Gastrocnemius medialis (tissue), 4 donors: ENCODE measurements around the gene RFXAP. TPM values are rescaled to one million over a fixed set of nuclear protein-coding genes. Genes with fewer than 3 reads are reported as not detected.

Source experiments
- ATAC-seq, 2 donors: fragments of 150-250 bp; one replicate each; pipeline ENCODE4 v1.9.1; 2016
- DNase-seq, 2 donors: peaks; one replicate each; pipeline ENCODE4 v3.0.0-alpha.2; 2019
- H3K27ac ChIP-seq, 4 donors: fragments of 200-600 bp; sonication (generic); 1 replicate in 1 of 4; 2 replicates in 3 of 4; pipeline ENCODE4 v1.5.1; 2016 to 2018; ENCODE audit warnings: mild to moderate bottlenecking in 2 of 4, moderate library complexity in 1 of 4
- H3K27me3 ChIP-seq, 3 donors: fragments of 200-600 bp; sonication (generic) in 2 of 3; 1 replicate in 1 of 3; 2 replicates in 2 of 3; pipeline versions ENCODE4 v1.5.1 to v1.6.0; 2016 to 2019; ENCODE audit warnings: mild to moderate bottlenecking in 1 of 3, moderate library complexity in 1 of 3
- H3K36me3 ChIP-seq, 2 donors: fragments of 200-600 bp; sonication (generic) in 1 of 2; one replicate each; pipeline ENCODE4 v1.5.1; 2017 to 2018
- H3K4me1 ChIP-seq, 2 donors: fragments of 200-600 bp; sonication (generic) in 1 of 2; one replicate each; pipeline ENCODE4 v1.5.1; 2016 to 2017; ENCODE audit warnings: mild to moderate bottlenecking in 2 of 2
- H3K4me3 ChIP-seq, 4 donors: fragments of 200-600 bp; sonication (generic) in 3 of 4; 1 replicate in 1 of 4; 2 replicates in 3 of 4; pipeline ENCODE4 v1.5.1; 2016 to 2019; ENCODE audit warnings: mild to moderate bottlenecking in 2 of 4
- H3K9me3 ChIP-seq, 3 donors: fragments of 200-600 bp; sonication (generic) in 2 of 3; 1 replicate in 1 of 3; 2 replicates in 2 of 3; pipeline ENCODE4 v1.5.1; 2016 to 2019
- CTCF ChIP-seq, 5 experiments: fragments of 450-650 bp in 3 of 5; fragments of 200-600 bp in 2 of 5; sonication (generic) in 2 of 5; IDR thresholded peaks in 4 of 5; conservative IDR thresholded peaks in 1 of 5; 1 replicate in 4 of 5; 2 replicates in 1 of 5; pipeline ENCODE4 v1.5.1; 2016 to 2019; ENCODE audit warnings: antibody characterized with exemption in 5 of 5, mild to moderate bottlenecking in 3 of 5, moderate library complexity in 3 of 5
- POLR2A ChIP-seq, 2 donors: fragments of 450-650 bp; IDR thresholded peaks; one replicate each; pipeline ENCODE4 v1.6.1; 2017; ENCODE audit warnings: antibody characterized with exemption in 2 of 2, mild to moderate bottlenecking in 2 of 2, moderate library complexity in 2 of 2
- in situ Hi-C, 4 donors: fragments of 200-750 bp; cut with MboI; loops; one replicate each; pipeline versions ENCODE4 v1.15.0 to v1.8.0; 2017; ENCODE audit warnings: low sequenced_read_pairs in 4 of 4
- intact Hi-C: fragments of 100-400 bp; cut with DNase I; formaldehyde crosslinking; loops from one replicate; pipeline ENCODE4 v1.15.1; 2023; ENCODE audit warnings: low total_unique reads
- total RNA-seq, 4 donors: library from RNA; depleted of rRNA; stranded (reverse); fragments of >200 nt; gene quantifications; one replicate each; pipeline versions ENCODE4 v1.1.0 to v1.2.3, GENCODE V29; 2016

RFXAP gene
- total RNA-seq, 4 donors from 2014 or later, result 0.71 to 3.0 (median 2.2) TPM

DNA sequence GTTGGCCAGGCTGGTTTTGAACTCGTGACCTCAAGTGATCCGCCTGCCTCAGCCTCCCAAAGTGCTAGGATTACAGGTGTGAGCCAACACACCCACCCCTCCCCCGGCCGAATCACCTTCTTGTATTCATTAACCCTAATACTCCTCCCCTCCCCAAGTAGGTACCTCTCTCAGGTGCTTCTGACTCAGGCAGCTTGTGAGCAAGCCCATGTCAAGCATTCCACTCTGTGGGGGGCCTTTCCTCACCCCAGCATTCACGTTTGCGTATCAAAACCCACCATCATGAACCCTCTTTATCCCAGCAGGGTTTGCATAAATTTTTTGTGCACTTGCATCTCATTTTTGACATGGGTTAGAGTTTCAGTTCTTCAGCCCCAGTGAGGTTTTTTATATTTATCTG is 23.6 kb upstream of the RFXAP start:
- Histone ChIP-seq H3K27ac (no peak overlapping the region), H3K27me3 (no peaks in the 10 kb centered on the region), H3K36me3 (no peaks in the 10 kb centered on the region), H3K9me3 (no peaks in the 10 kb centered on the region), H3K4me3 (no peak overlapping the region), H3K4me1 (no peaks in the 10 kb centered on the region)
- in situ Hi-C loops (no loop called here), intact Hi-C loops (no loop called here)
- no peak for TF ChIP-seq POLR2A (IDR thresholded peaks at IDR 0.05)
- no peak for TF ChIP-seq CTCF (IDR thresholded peaks at IDR 0.05 in 4 of 5, conservative IDR thresholded peaks at IDR 0.05 in 1 of 5)
- no peak for DNase-seq
- ATAC-seq, result no peak

GRCh38 chr13:36796052-36796451 is 23.0 kb upstream of the RFXAP start:
- H3K27ac ChIP-seq, result no peak overlapping the region
- no peaks in the 10 kb centered on the region for H3K9me3 ChIP-seq
- no peak overlapping the region for H3K4me3 ChIP-seq
- H3K4me1 ChIP-seq, result no peaks in the 10 kb centered on the region
- no peaks in the 10 kb centered on the region for H3K27me3 ChIP-seq
- in situ Hi-C loops (no loop called here), intact Hi-C loops (no loop called here)
- ATAC-seq (no peak), DNase-seq (no peak)
- no peak for TF ChIP-seq POLR2A (IDR thresholded peaks at IDR 0.05)
- no peak for TF ChIP-seq CTCF (IDR thresholded peaks at IDR 0.05 in 4 of 5, conservative IDR thresholded peaks at IDR 0.05 in 1 of 5)
- no peaks in the 10 kb centered on the region for H3K36me3 ChIP-seq

GRCh38 chr13:36801035-36801434 is 18.0 kb upstream of the RFXAP start:
- no peak for DNase-seq
- H3K27ac ChIP-seq, result no peak overlapping the region
- no peaks in the 10 kb centered on the region for H3K36me3 ChIP-seq
- intact Hi-C loops, result no loop called here
- H3K4me1 ChIP-seq, result no peaks in the 10 kb centered on the region
- H3K27me3 ChIP-seq, result no peaks in the 10 kb centered on the region
- in situ Hi-C loops, result no loop called here
- no peak for ATAC-seq
- no peaks in the 10 kb centered on the region for H3K9me3 ChIP-seq
- no peak overlapping the region for H3K4me3 ChIP-seq
- TF ChIP-seq POLR2A (IDR thresholded peaks at IDR 0.05) (no peak), CTCF (IDR thresholded peaks at IDR 0.05 in 4 of 5, conservative IDR thresholded peaks at IDR 0.05 in 1 of 5) (no peak)

DNA sequence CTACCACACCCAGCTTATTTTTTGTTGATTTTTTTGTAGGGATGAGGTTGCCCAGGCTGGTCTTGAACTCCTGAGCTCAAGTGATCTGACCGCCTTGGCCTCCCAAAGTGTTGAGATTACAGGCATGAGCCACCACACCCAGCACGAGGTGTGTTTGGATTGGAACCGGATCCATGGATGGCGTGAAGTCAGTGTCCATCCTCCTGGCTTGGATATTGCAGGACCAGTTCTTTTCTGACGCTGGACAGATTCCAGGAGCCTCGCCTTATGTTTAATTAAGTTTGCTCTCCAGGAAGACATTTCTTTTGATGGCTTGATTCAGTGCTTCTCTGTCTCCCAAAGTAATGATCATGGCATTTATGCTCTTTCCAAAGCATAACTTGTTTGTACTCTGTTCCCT is 14.4 kb upstream of the RFXAP start:
- intact Hi-C loops (no loop called here), in situ Hi-C loops (no loop called here)
- no peaks in the 10 kb centered on the region for H3K9me3 ChIP-seq
- H3K27me3 ChIP-seq, result no peaks in the 10 kb centered on the region
- no peak overlapping the region for H3K4me3 ChIP-seq
- DNase-seq, result no peak
- no peak overlapping the region for H3K27ac ChIP-seq
- H3K4me1 ChIP-seq, result no peaks in the 10 kb centered on the region
- ATAC-seq, result no peak
- H3K36me3 ChIP-seq, result no peaks in the 10 kb centered on the region
- TF ChIP-seq POLR2A (IDR thresholded peaks at IDR 0.05) (no peak), CTCF (IDR thresholded peaks at IDR 0.05 in 4 of 5, conservative IDR thresholded peaks at IDR 0.05 in 1 of 5) (no peak)

- ATAC-seq (no peak), DNase-seq (no peak)
- Histone ChIP-seq H3K27me3 (no peaks in the 10 kb centered on the region), H3K36me3 (no peaks in the 10 kb centered on the region), H3K4me1 (no peaks in the 10 kb centered on the region), H3K9me3 (no peaks in the 10 kb centered on the region), H3K27ac (no peak overlapping the region), H3K4me3 (no peak overlapping the region)
- in situ Hi-C loops, result no loop called here
- TF ChIP-seq POLR2A (IDR thresholded peaks at IDR 0.05) (no peak), CTCF (IDR thresholded peaks at IDR 0.05 in 4 of 5, conservative IDR thresholded peaks at IDR 0.05 in 1 of 5) (no peak)
- intact Hi-C loops, result no loop called here
Observed at GRCh38 chr13:36806102-36806501, 12.9 kb upstream of the RFXAP start.
